OCI-LY7 (cell line): Measurements from ENCODE around the gene CREB1. TPM values are rescaled to one million over a fixed set of nuclear protein-coding genes. Genes with fewer than 3 reads are reported as not detected.

Experiments used
- BruUV-seq: library from RNA; stranded (reverse); fragments of 400-500 nt; replicated peaks from 2 replicates; lab custom pipeline; 2021; lab: Mats Ljungman, UMichigan
- CTCF ChIA-PET: fragments of 300-600 bp; sonication (Branson Sonifier 250); formaldehyde crosslinking; loops from one replicate; lab custom pipeline; 2022; ENCODE audit warnings: antibody characterized with exemption; ENCODE audit not compliant: unreplicated experiment; lab: Charles Lee
- POLR2A ChIA-PET: fragments of 300-600 bp; sonication (Branson Sonifier 250); formaldehyde crosslinking; loops from one replicate; lab custom pipeline; 2022; ENCODE audit warnings: antibody characterized with exemption; lab: Charles Lee
- DNase-seq: peaks from one replicate; pipeline ENCODE4 v3.0.0-alpha.2; 2015; ENCODE audit warnings: low spot score
- H2AFZ ChIP-seq: fragments of 200-600 bp; sonication (generic), shearing (Covaris generic); 2 replicates; pipeline ENCODE4 v1.6.1; 2014; ENCODE audit warnings: mild to moderate bottlenecking, antibody characterized with exemption, low read length, moderate library complexity
- H3K27ac ChIP-seq: fragments of 200-600 bp; sonication (generic); 2 replicates; pipeline ENCODE4 v1.5.1; 2014; ENCODE audit warnings: mixed run types, low read depth, mild to moderate bottlenecking, moderate library complexity, low read length, inconsistent platforms; ENCODE audit not compliant: poor library complexity, severe bottlenecking
- H3K36me3 ChIP-seq: fragments of 200-600 bp; sonication (generic); 2 replicates; pipeline ENCODE4 v1.6.1; 2014; ENCODE audit warnings: mild to moderate bottlenecking, antibody characterized with exemption, low read length, moderate library complexity, mixed read lengths; ENCODE audit not compliant: insufficient read depth
- H3K4me1 ChIP-seq: fragments of 200-600 bp; sonication (generic); 2 replicates; pipeline ENCODE4 v1.5.1; 2014; ENCODE audit warnings: mild to moderate bottlenecking, low read length; ENCODE audit not compliant: insufficient read depth, poor library complexity, severe bottlenecking
- H3K4me2 ChIP-seq: fragments of 200-600 bp; sonication (generic); 2 replicates; pipeline ENCODE4 v1.6.1; 2014; ENCODE audit warnings: mild to moderate bottlenecking, low read length
- H3K4me3 ChIP-seq: fragments of 200-600 bp; sonication (generic); 2 replicates; pipeline ENCODE4 v1.5.1; 2014; ENCODE audit warnings: mild to moderate bottlenecking, low read depth, low read length; ENCODE audit not compliant: poor library complexity, severe bottlenecking
- H3K79me2 ChIP-seq: fragments of 200-600 bp; sonication (generic); 2 replicates; pipeline ENCODE4 v1.6.1; 2016; ENCODE audit warnings: low read depth, mild to moderate bottlenecking, low read length, moderate library complexity, mixed read lengths; ENCODE audit not compliant: insufficient read depth
- H3K9me2 ChIP-seq: fragments of 200-600 bp; sonication (generic); 2 replicates; pipeline ENCODE4 v1.6.1; 2016; ENCODE audit warnings: mild to moderate bottlenecking, low read length, mixed read lengths; ENCODE audit not compliant: insufficient read depth
- H3K9me3 ChIP-seq: fragments of 200-600 bp; sonication (generic); 2 replicates; pipeline ENCODE4 v1.6.1; 2014; ENCODE audit warnings: mild to moderate bottlenecking, mixed run types, low read length, mixed read lengths
- H4K20me1 ChIP-seq: fragments of 200-600 bp; sonication (generic); 2 replicates; pipeline ENCODE4 v1.6.1; 2014; ENCODE audit warnings: mild to moderate bottlenecking, antibody characterized with exemption, low read length, moderate library complexity, mixed read lengths; ENCODE audit not compliant: insufficient read depth
- CTCF ChIP-seq: fragments of 200-600 bp; sonication (generic); conservative IDR thresholded peaks from 2 replicates; pipeline ENCODE4 v1.5.1; 2014; ENCODE audit warnings: mild to moderate bottlenecking, antibody characterized with exemption, low read length, moderate library complexity, mixed read lengths
- EZH2phosphoT487 ChIP-seq: fragments of 200-600 bp; sonication (generic); IDR thresholded peaks from 2 replicates; pipeline ENCODE4 v1.6.1; 2018; ENCODE audit warnings: low read depth, borderline replicate concordance, mild to moderate bottlenecking, mixed run types, antibody characterized with exemption, low read length, moderate library complexity, mixed read lengths
- intact Hi-C: fragments of 100-400 bp; cut with micrococcal nuclease; formaldehyde crosslinking; loops from one replicate; pipeline ENCODE4 v1.10.0; 2022; ENCODE audit not compliant: unreplicated experiment
- total RNA-seq, 2 experiments: library from RNA; depleted of rRNA in 1 of 2; stranded (reverse); fragments of >200 nt in 1 of 2; shearing (Covaris generic) in 1 of 2; gene quantifications; 2 replicates each; pipeline ENCODE4 v1.2.3, GENCODE V29; 2014 to 2022

The CREB1 gene
- total RNA-seq, 2 experiments from 2014 or later: 54.3 to 84.9 TPM

GRCh38 chr2:207540431-207540830, 10.7 kb downstream of the CREB1 start:
- no peak for DNase-seq
- H3K9me3 ChIP-seq: 0 out of 2 replicates have a peak, but pooled peaks cover 3% of the 10 kb centered on the region
- intact Hi-C loops: no loop called here
- ChIA-PET POLR2A (interaction anchor here (0.6 to 3.1 kb wide), 9 partner anchors 8 to 437 kb away, joined by 3 to 12 read pairs (median 4); no protein-coding TSS in a partner anchor), CTCF (interaction anchor here (1.0 kb wide), 1 partner anchor 13 kb away, joined by 3 read pairs; no protein-coding TSS in a partner anchor)
- no peak for TF ChIP-seq CTCF
- no peak for TF ChIP-seq EZH2phosphoT487
- no peak overlapping the region for H2AFZ ChIP-seq
- H3K4me2 ChIP-seq: no peak overlapping the region
- H3K4me3 ChIP-seq: no peak overlapping the region
- no peaks in the 10 kb centered on the region for H3K9me2 ChIP-seq
- BruUV-seq: no TSS peak
- peaks cover 67% of the 10 kb centered on the region for H3K36me3 ChIP-seq
- peaks cover 99% of the 10 kb centered on the region for H3K79me2 ChIP-seq
- H3K4me1 ChIP-seq: peaks cover 1% of the 10 kb centered on the region
- no peak overlapping the region for H3K27ac ChIP-seq
- 0 out of 2 replicates have a peak, but pooled peaks cover 4% of the 10 kb centered on the region for H4K20me1 ChIP-seq

GRCh38 chr2:207541933-207542332, 12.2 kb downstream of the CREB1 start:
- H3K4me2 ChIP-seq: no peak overlapping the region
- H3K4me3 ChIP-seq: no peak overlapping the region
- no peak for DNase-seq
- peaks cover 99% of the 10 kb centered on the region for H3K79me2 ChIP-seq
- H3K9me2 ChIP-seq: no peaks in the 10 kb centered on the region
- TF ChIP-seq EZH2phosphoT487: no peak
- no peak for TF ChIP-seq CTCF
- H3K4me1 ChIP-seq: no peaks in the 10 kb centered on the region
- POLR2A ChIA-PET: interaction anchor here (1.4 kb wide), 1 partner anchor 11 kb away, joined by 5 read pairs; no protein-coding TSS in a partner anchor
- H4K20me1 ChIP-seq: 0 out of 2 replicates have a peak, but pooled peaks cover 4% of the 10 kb centered on the region
- CTCF ChIA-PET: no interaction called here
- intact Hi-C loops: no loop called here
- no peak overlapping the region for H3K27ac ChIP-seq
- H2AFZ ChIP-seq: no peak overlapping the region
- BruUV-seq: no TSS peak
- H3K36me3 ChIP-seq: peaks cover 69% of the 10 kb centered on the region
- H3K9me3 ChIP-seq: peaks cover 3% of the 10 kb centered on the region; the same call in 1 of the 2 replicates

- H4K20me1 ChIP-seq: peaks cover 12% of the 10 kb centered on the region; the same call in 1 of the 2 replicates
- no peak overlapping the region for H3K4me3 ChIP-seq
- H3K79me2 ChIP-seq: peaks cover 99% of the 10 kb centered on the region
- H2AFZ ChIP-seq: no peak overlapping the region
- no peaks in the 10 kb centered on the region for H3K4me1 ChIP-seq
- intact Hi-C loops: no loop called here
- H3K27ac ChIP-seq: no peak overlapping the region
- ChIA-PET CTCF (no interaction called here), POLR2A (interaction anchor here (0.6 to 1.9 kb wide), 2 partner anchors 8 to 11 kb away, joined by 3 to 15 read pairs; no protein-coding TSS in a partner anchor)
- H3K9me2 ChIP-seq: no peaks in the 10 kb centered on the region
- peaks cover 66% of the 10 kb centered on the region for H3K36me3 ChIP-seq
- peaks cover 3% of the 10 kb centered on the region; the same call in 1 of the 2 replicates for H3K9me3 ChIP-seq
- no peak for TF ChIP-seq CTCF
- TF ChIP-seq EZH2phosphoT487: no peak
- no peak for DNase-seq
- H3K4me2 ChIP-seq: no peak overlapping the region
- BruUV-seq: no TSS peak
Observed at GRCh38 chr2:207543272-207543671, 13.5 kb downstream of the CREB1 start.
